H1 (cell line): ENCODE data around the gene THUMPD3. TPM values are rescaled to one million over a fixed set of nuclear protein-coding genes. Genes with fewer than 3 reads are reported as not detected.

Experiments
- CTCF ChIA-PET: fragments of 300-600 bp; sonication (Branson Sonifier 250); formaldehyde crosslinking; loops from one replicate; lab custom pipeline; 2021; ENCODE audit not compliant: partially characterized antibody; lab: Charles Lee
- POLR2A ChIA-PET: fragments of 300-600 bp; sonication (Branson Sonifier 250); formaldehyde crosslinking; loops from one replicate; lab custom pipeline; 2021; ENCODE audit warnings: inconsistent platforms; ENCODE audit not compliant: partially characterized antibody; lab: Charles Lee
- DNase-seq, 2 experiments: peaks; one replicate each; pipeline versions ENCODE4 v3.0.0 to v3.0.0-alpha.2; 2010 to 2022; ENCODE audit warnings: low spot score in 2 of 2, low read depth in 1 of 2, mixed read lengths in 1 of 2
- FAIRE-seq: peaks from 2 replicates; lab custom pipeline; 2011; peaks lifted over from hg19 to GRCh38; lab: Jason Lieb, UNC
- H2AFZ ChIP-seq: 2 replicates; pipeline ENCODE4 v1.8.1; 2012; ENCODE audit warnings: low read length, inconsistent platforms
- H2AK5ac ChIP-seq: 2 replicates; pipeline ENCODE4 v1.6.1; 2013; ENCODE audit warnings: low read depth, low read length
- H2BK120ac ChIP-seq: replicated peaks from 2 replicates; pipeline ENCODE3; 2013; ENCODE audit warnings: low read depth, low read length, inconsistent platforms
- H2BK12ac ChIP-seq: 2 replicates; pipeline ENCODE4 v1.6.1; 2013; ENCODE audit warnings: low read depth, low read length
- H2BK15ac ChIP-seq: 2 replicates; pipeline ENCODE4 v1.6.1; 2013; ENCODE audit warnings: low read length
- H2BK20ac ChIP-seq: 2 replicates; pipeline ENCODE4 v1.6.1; 2013; ENCODE audit warnings: low read length
- H2BK5ac ChIP-seq: 2 replicates; pipeline ENCODE4 v1.6.1; 2013; ENCODE audit warnings: low read depth, low read length
- H3K14ac ChIP-seq: 2 replicates; pipeline ENCODE4 v1.6.1; 2013; ENCODE audit warnings: inconsistent platforms; ENCODE audit not compliant: insufficient read length
- H3K18ac ChIP-seq: 2 replicates; pipeline ENCODE4 v1.6.1; 2013; ENCODE audit warnings: low read length; ENCODE audit errors: extremely low read depth
- H3K23ac ChIP-seq: 2 replicates; pipeline ENCODE4 v1.6.1; 2013; ENCODE audit warnings: inconsistent platforms; ENCODE audit not compliant: insufficient read length
- H3K23me2 ChIP-seq: 2 replicates; pipeline ENCODE4 v1.6.1; 2013; ENCODE audit warnings: low read depth, low read length
- H3K27ac ChIP-seq: 2 replicates; pipeline ENCODE4 v1.6.1; 2011; ENCODE audit warnings: low read depth, low read length, inconsistent platforms
- H3K27me3 ChIP-seq, 4 experiments: replicated peaks in 1 of 4; 1 replicate in 1 of 4; 2 replicates in 3 of 4; pipeline versions ENCODE4 v1.6.1 to v1.8.1; 2011 to 2013; ENCODE audit warnings: low read length in 3 of 4, mild to moderate bottlenecking in 3 of 4, inconsistent platforms in 2 of 4, mixed read lengths in 2 of 4, moderate library complexity in 1 of 4; ENCODE audit not compliant: control insufficient read depth in 3 of 4, insufficient read depth in 3 of 4; ENCODE audit errors: extremely low read depth in 1 of 4
- H3K36me3 ChIP-seq, 4 experiments: 2 replicates each; pipeline versions ENCODE4 v1.6.1 to v1.8.1; 2011 to 2013; ENCODE audit warnings: mild to moderate bottlenecking in 4 of 4, low read length in 3 of 4, moderate library complexity in 2 of 4, control low read depth in 1 of 4, inconsistent platforms in 1 of 4; ENCODE audit not compliant: insufficient read depth in 4 of 4, control insufficient read depth in 2 of 4
- H3K4ac ChIP-seq: replicated peaks from 2 replicates; pipeline ENCODE3; 2013; ENCODE audit warnings: low read length, low read depth, mixed read lengths, inconsistent platforms; ENCODE audit not compliant: insufficient read length
- H3K4me1 ChIP-seq, 4 experiments: replicated peaks in 1 of 4; 1 replicate in 1 of 4; 2 replicates in 3 of 4; pipeline versions ENCODE4 v1.6.1 to v1.8.1; 2011 to 2013; ENCODE audit warnings: low read length in 3 of 4, inconsistent platforms in 2 of 4, mixed read lengths in 1 of 4; ENCODE audit not compliant: insufficient read depth in 4 of 4, control insufficient read depth in 3 of 4
- H3K4me2 ChIP-seq, 2 experiments: 2 replicates each; pipeline versions ENCODE4 v1.6.1 to v1.8.1; 2011 to 2013; ENCODE audit warnings: low read depth in 2 of 2, low read length in 2 of 2, control low read depth in 1 of 2, inconsistent platforms in 1 of 2, mild to moderate bottlenecking in 1 of 2; ENCODE audit not compliant: insufficient read depth in 1 of 2
- H3K4me3 ChIP-seq, 4 experiments: fragments of 200-600, 300-600 bp in 1 of 4; sonication (generic), shearing (Covaris generic), sonication (Bioruptor Twin) in 1 of 4; 2 replicates each; pipeline versions ENCODE4 v1.5.1 to v1.8.1; 2011 to 2016; ENCODE audit warnings: low read length in 4 of 4, low read depth in 3 of 4, control low read depth in 2 of 4, inconsistent platforms in 2 of 4, mild to moderate bottlenecking in 2 of 4, mixed read lengths in 1 of 4, moderate library complexity in 1 of 4; ENCODE audit not compliant: insufficient read depth in 2 of 4; ENCODE audit errors: extremely low read depth in 1 of 4
- H3K56ac ChIP-seq: replicated peaks from 2 replicates; pipeline ENCODE3; 2013; ENCODE audit warnings: low read depth, mild to moderate bottlenecking, mixed read lengths, low read length, inconsistent platforms; ENCODE audit not compliant: insufficient read length
- H3K79me1 ChIP-seq: 2 replicates; pipeline ENCODE4 v1.6.1; 2013; ENCODE audit warnings: low read depth, low read length, control low read depth
- H3K79me2 ChIP-seq, 2 experiments: 2 replicates each; pipeline versions ENCODE4 v1.6.1 to v1.8.1; 2012 to 2013; ENCODE audit warnings: low read length in 2 of 2, mild to moderate bottlenecking in 2 of 2, inconsistent platforms in 1 of 2; ENCODE audit not compliant: insufficient read depth in 2 of 2, control insufficient read depth in 1 of 2
- H3K9ac ChIP-seq, 4 experiments: replicated peaks in 1 of 4; 1 replicate in 1 of 4; 2 replicates in 3 of 4; pipeline versions ENCODE4 v1.6.1 to v1.8.1; 2011 to 2013; ENCODE audit warnings: low read depth in 3 of 4, low read length in 3 of 4, control low read depth in 2 of 4, mild to moderate bottlenecking in 2 of 4, moderate library complexity in 2 of 4, inconsistent platforms in 1 of 4; ENCODE audit errors: extremely low read depth in 1 of 4
- H3K9me3 ChIP-seq, 2 experiments: 2 replicates each; pipeline versions ENCODE4 v1.6.1 to v1.8.1; 2012 to 2013; ENCODE audit warnings: mild to moderate bottlenecking in 2 of 2, moderate library complexity in 2 of 2, control low read depth in 1 of 2, inconsistent platforms in 1 of 2, low read depth in 1 of 2, low read length in 1 of 2, mixed read lengths in 1 of 2; ENCODE audit not compliant: insufficient read depth in 2 of 2
- H4K20me1 ChIP-seq, 2 experiments: replicated peaks in 1 of 2; 2 replicates each; pipeline versions ENCODE3 to v1.8.1; 2011 to 2013; ENCODE audit warnings: inconsistent platforms in 2 of 2, low read length in 2 of 2, mild to moderate bottlenecking in 1 of 2; ENCODE audit not compliant: insufficient read depth in 2 of 2, control insufficient read depth in 1 of 2
- H4K5ac ChIP-seq: 2 replicates; pipeline ENCODE4 v1.6.1; 2013; ENCODE audit warnings: low read length, low read depth, mixed read lengths, inconsistent platforms; ENCODE audit not compliant: insufficient read length
- H4K8ac ChIP-seq: 2 replicates; pipeline ENCODE4 v1.8.0; 2013; ENCODE audit warnings: mild to moderate bottlenecking, moderate library complexity, low read length, inconsistent platforms; ENCODE audit not compliant: insufficient read depth; ENCODE audit errors: extremely low read depth
- H4K91ac ChIP-seq: replicated peaks from 2 replicates; pipeline ENCODE3; 2013; ENCODE audit warnings: low read length, mixed read lengths, inconsistent platforms; ENCODE audit not compliant: insufficient read length
- BCL11A ChIP-seq, 2 experiments: IDR thresholded peaks; one replicate each; pipeline ENCODE4 v1.6.1; 2011; ENCODE audit warnings: low read depth in 2 of 2, low read length in 2 of 2, mild to moderate bottlenecking in 2 of 2
- HDAC2 ChIP-seq, 2 experiments: fragments of 300-600 bp in 1 of 2; sonication (generic) in 1 of 2; IDR thresholded peaks; 2 replicates each; pipeline ENCODE4 v1.6.1; 2011 to 2012; ENCODE audit warnings: low read depth in 2 of 2, low read length in 2 of 2, mild to moderate bottlenecking in 2 of 2, moderate library complexity in 2 of 2, borderline replicate concordance in 1 of 2, inconsistent platforms in 1 of 2
- TAF1 ChIP-seq: IDR thresholded peaks from 2 replicates; pipeline ENCODE4 v1.6.1; 2011; ENCODE audit warnings: mild to moderate bottlenecking, low read depth, low read length
- ZNF274 ChIP-seq: IDR thresholded peaks from 2 replicates; pipeline ENCODE4 v1.7.0; 2012; ENCODE audit warnings: low read length, borderline replicate concordance; ENCODE audit errors: extremely low read depth
- WGBS, 2 experiments: shearing (Covaris generic) in 1 of 2; methylation state at CpG; one replicate each; pipeline versions ENCODE4 v1.1.6 to v1.1.7; 2013 to 2015; ENCODE audit warnings: low lambda C conversion rate in 2 of 2, mixed read lengths in 2 of 2, inconsistent platforms in 1 of 2, low coverage in 1 of 2, missing lambda C conversion rate in 1 of 2; ENCODE audit not compliant: insufficient replicate concordance in 2 of 2, insufficient coverage in 1 of 2, insufficient read length in 1 of 2; ENCODE audit errors: extremely low coverage in 1 of 2, missing lambda C conversion rate in 1 of 2; 5-methylcytosine and 5-hydroxymethylcytosine counted together
- polyA plus RNA-seq, 7 experiments: library from polyadenylated mRNA; depleted of rRNA in 3 of 7; stranded (reverse) in 5 of 7; unstranded in 2 of 7; fragments of >200 nt in 5 of 7; fragments of 200-250 nt in 2 of 7; gene quantifications; 1 replicate in 5 of 7; 2 replicates in 1 of 7; 4 replicates in 1 of 7; pipeline versions ENCODE4 v1.2.1 to v1.2.3, GENCODE V29; 2011 to 2013; ENCODE audit warnings: missing spikeins in 2 of 7, mixed read lengths in 2 of 7
- total RNA-seq: library from RNA; stranded (reverse); fragmentation: NEBNext Ultra II Directional; extraction: Animal tissue kit (Norgen Biotek cat#: 25700); gene quantifications from 2 replicates; pipeline ENCODE4 v1.2.1, GENCODE V29; 2021
- TF ChIP-seq, protein P1 (sequence below): IDR thresholded peaks from 2 replicates; pipeline ENCODE4 v1.6.1; 2011; ENCODE audit warnings: low read depth, mild to moderate bottlenecking, low read length; ENCODE audit not compliant: insufficient read depth

THUMPD3 gene
- total and polyA plus RNA-seq, 2 of the 8 experiments (the other 6 are each of a cell fraction or from before 2014, with no cell fraction given) = 26.7 to 68.9 TPM

DNA sequence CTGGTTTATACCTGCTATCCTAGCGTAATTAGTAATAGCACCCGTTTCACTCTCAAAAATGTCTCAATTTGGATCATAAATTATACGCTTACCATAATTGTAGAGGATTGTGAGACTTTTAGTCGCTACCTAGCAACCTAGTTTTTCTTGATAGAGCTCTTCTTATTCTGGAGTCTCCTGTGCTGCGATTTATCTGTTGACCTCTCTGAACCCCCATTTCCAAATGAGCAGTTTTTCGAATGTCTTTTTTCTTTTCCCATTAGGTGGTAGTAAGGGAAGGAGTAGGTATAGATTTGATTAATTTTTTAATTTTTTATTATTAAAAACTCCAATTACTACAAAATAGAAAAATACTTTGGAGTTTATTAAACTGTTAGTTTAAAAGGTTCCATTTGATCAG lies 45.2 kb downstream of the THUMPD3 start:
- no peak overlapping the region for H4K91ac ChIP-seq
- H3K23ac ChIP-seq = no peak overlapping the region
- no peak overlapping the region for H3K27ac ChIP-seq
- H2BK12ac ChIP-seq = no peak overlapping the region
- peaks cover 64 to 100% of the 10 kb centered on the region in 2 experiments for H3K79me2 ChIP-seq
- H2BK15ac ChIP-seq = no peak overlapping the region
- WGBS, 2 experiments = 95% methylated on average over 6 of the region's 6 CpGs; no CpG with 5 or more reads in 1 of the 2 experiments
- no peak overlapping the region for H2AFZ ChIP-seq
- H3K36me3 ChIP-seq = peaks cover 0 to 5% (median 0%) of the 10 kb centered on the region in 4 experiments; a peak in 1 of 8 replicates
- no peak overlapping the region for H2AK5ac ChIP-seq
- no peaks in the 10 kb centered on the region for H3K27me3 ChIP-seq
- no peak overlapping the region for H3K4ac ChIP-seq
- H3K9me3 ChIP-seq = no peaks in the 10 kb centered on the region
- no peak overlapping the region for H4K8ac ChIP-seq
- CTCF ChIA-PET = interaction anchor here (0.6 to 1.5 kb wide), 4 partner anchors 11 to 98 kb away, joined by 3 to 4 read pairs (median 3); partner anchors contain the start of gene SETD5
- H2BK20ac ChIP-seq = no peak overlapping the region
- TF ChIP-seq ZNF274 = no peak
- TF ChIP-seq TAF1 = no peak
- TF ChIP-seq BCL11A (IDR thresholded peaks at IDR 0.05; ENCODE audit: low read depth in 2 of 2, low read length in 2 of 2) = no peak
- TF ChIP-seq, protein P1, sequence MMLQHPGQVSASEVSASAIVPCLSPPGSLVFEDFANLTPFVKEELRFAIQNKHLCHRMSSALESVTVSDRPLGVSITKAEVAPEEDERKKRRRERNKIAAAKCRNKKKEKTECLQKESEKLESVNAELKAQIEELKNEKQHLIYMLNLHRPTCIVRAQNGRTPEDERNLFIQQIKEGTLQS = no peak
- TF ChIP-seq HDAC2 (IDR thresholded peaks at IDR 0.05; ENCODE audit: borderline replicate concordance in 1 of 2, low read depth in 2 of 2, low read length in 2 of 2) = no peak
- no peaks in the 10 kb centered on the region for H3K79me1 ChIP-seq
- no peaks in the 10 kb centered on the region for H3K23me2 ChIP-seq
- DNase-seq = no peak
- POLR2A ChIA-PET = interaction anchor here (1.2 to 3.1 kb wide), 3 partner anchors 11 to 45 kb away, joined by 3 to 47 read pairs (median 3); partner anchors contain the start of genes SETD5 and THUMPD3
- H3K4me2 ChIP-seq = no peak overlapping the region
- peaks cover 3 to 20% (median 8%) of the 10 kb centered on the region in 4 experiments; a peak in 4 of 7 replicates for H3K4me1 ChIP-seq
- FAIRE-seq = no peak
- no peak overlapping the region for H4K5ac ChIP-seq
- no peak overlapping the region for H3K14ac ChIP-seq
- no peak overlapping the region for H3K56ac ChIP-seq
- H3K4me3 ChIP-seq = no peak overlapping the region
- H2BK5ac ChIP-seq = no peak overlapping the region
- peaks cover 18 to 29% of the 10 kb centered on the region in 2 experiments for H4K20me1 ChIP-seq
- H2BK120ac ChIP-seq = no peak overlapping the region
- no peak overlapping the region for H3K18ac ChIP-seq
- no peak overlapping the region for H3K9ac ChIP-seq
